ENCODE results near the gene PGBD2. TPM values are rescaled to one million over a fixed set of nuclear protein-coding genes. Genes with fewer than 3 reads are reported as not detected.

PGBD2 gene
- total RNA-seq, 1 donor from 2014 or later, result 11.5 TPM

GRCh38 chr1:248862998-248863881 lies 42.8 kb upstream of the PGBD2 start:
- Mint-ChIP-seq H3K9me3 (ENCODE audit: unreplicated experiment) (peaks cover 18% of the 10 kb centered on the region), H3K27me3 (ENCODE audit: unreplicated experiment) (peaks cover 23% of the 10 kb centered on the region), H3K27ac (ENCODE audit: unreplicated experiment) (peak overlapping the region; percentile 69), H3K36me3 (ENCODE audit: unreplicated experiment) (no peaks in the 10 kb centered on the region), H3K4me3 (ENCODE audit: unreplicated experiment) (peak overlapping the region; percentile 96), H3K4me1 (ENCODE audit: low read depth, unreplicated experiment) (peaks cover 16% of the 10 kb centered on the region)
- TF ChIP-seq CTCF (IDR thresholded peaks at IDR 0.05; ENCODE audit: partially characterized antibody, unreplicated experiment), result no peak
- peak; percentile 89 for DNase-seq

- Mint-ChIP-seq H3K4me3 (ENCODE audit: unreplicated experiment) (peak overlapping the region; percentile 58), H3K27me3 (ENCODE audit: unreplicated experiment) (peaks cover 24% of the 10 kb centered on the region), H3K27ac (ENCODE audit: unreplicated experiment) (no peak overlapping the region), H3K9me3 (ENCODE audit: unreplicated experiment) (peaks cover 22% of the 10 kb centered on the region), H3K4me1 (ENCODE audit: low read depth, unreplicated experiment) (no peaks in the 10 kb centered on the region), H3K36me3 (ENCODE audit: unreplicated experiment) (no peaks in the 10 kb centered on the region)
- TF ChIP-seq CTCF (IDR thresholded peaks at IDR 0.05; ENCODE audit: partially characterized antibody, unreplicated experiment), result no peak
- no peak for DNase-seq
These were observed 34.1 kb upstream of the PGBD2 start for GRCh38 chr1:248871837-248872401.

GRCh38 chr1:248872752-248873408 lies 33.2 kb upstream of the PGBD2 start:
- peak; percentile 70 for DNase-seq
- Mint-ChIP-seq H3K27ac (ENCODE audit: unreplicated experiment) (peak overlapping the region; percentile 96), H3K36me3 (ENCODE audit: unreplicated experiment) (no peaks in the 10 kb centered on the region), H3K27me3 (ENCODE audit: unreplicated experiment) (peaks cover 24% of the 10 kb centered on the region), H3K9me3 (ENCODE audit: unreplicated experiment) (peaks cover 22% of the 10 kb centered on the region), H3K4me1 (ENCODE audit: low read depth, unreplicated experiment) (no peaks in the 10 kb centered on the region), H3K4me3 (ENCODE audit: unreplicated experiment) (peak overlapping the region; percentile 98)
- no peak for TF ChIP-seq CTCF (IDR thresholded peaks at IDR 0.05; ENCODE audit: partially characterized antibody, unreplicated experiment)

- no peak for TF ChIP-seq CTCF (IDR thresholded peaks at IDR 0.05; ENCODE audit: partially characterized antibody, unreplicated experiment)
- Mint-ChIP-seq H3K4me1 (ENCODE audit: low read depth, unreplicated experiment) (no peaks in the 10 kb centered on the region), H3K27ac (ENCODE audit: unreplicated experiment) (peak overlapping the region; percentile 96), H3K4me3 (ENCODE audit: unreplicated experiment) (peak overlapping the region; percentile 98), H3K9me3 (ENCODE audit: unreplicated experiment) (peaks cover 22% of the 10 kb centered on the region), H3K27me3 (ENCODE audit: unreplicated experiment) (peaks cover 24% of the 10 kb centered on the region), H3K36me3 (ENCODE audit: unreplicated experiment) (no peaks in the 10 kb centered on the region)
- DNase-seq, result peak; percentile 96
These were observed 32.5 kb upstream of the PGBD2 start for GRCh38 chr1:248873409-248873992.

Measured in glutamatergic neuron (in vitro differentiated cells).